ENCODE results near the gene CPLANE1.

CPLANE1 gene

DNA sequence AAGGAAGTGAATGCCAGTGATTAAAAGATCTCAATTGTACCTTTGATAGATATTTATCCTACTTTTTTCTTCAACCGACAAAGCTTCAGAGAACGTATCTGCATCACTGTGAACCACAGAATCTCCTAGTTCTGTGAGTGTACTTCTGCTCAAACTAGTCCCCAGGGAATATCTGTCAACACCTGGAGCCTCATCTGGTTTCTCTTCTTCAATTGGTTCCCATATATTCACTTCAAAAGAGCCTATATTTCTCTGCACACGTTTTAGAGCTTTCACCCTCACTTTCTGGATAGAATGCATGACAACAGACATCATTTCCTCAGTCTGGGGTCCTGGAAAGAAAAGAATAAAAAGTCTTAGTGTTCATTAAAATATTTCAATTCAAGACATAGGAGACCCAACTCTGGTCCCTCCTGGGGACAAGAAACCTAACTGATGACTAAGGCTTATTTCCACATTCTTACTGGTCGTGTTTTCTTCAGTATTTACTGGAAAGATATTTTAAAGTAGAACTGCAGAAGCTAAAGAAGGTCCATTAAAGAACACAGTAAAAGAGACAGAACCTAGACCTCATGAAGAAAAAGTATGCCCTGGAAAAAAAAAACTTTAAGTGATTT is 64.3 kb downstream of the CPLANE1 start:
- Mint-ChIP-seq H3K9me3 (no peaks in the 10 kb centered on the region), H3K27me3 (ENCODE audit: low read depth) (no peaks in the 10 kb centered on the region), H3K4me1 (no peaks in the 10 kb centered on the region), H3K4me3 (no peak overlapping the region), H3K27ac (no peak overlapping the region), H3K36me3 (ENCODE audit: low read depth) (peaks cover 49% of the 10 kb centered on the region)
- TF ChIP-seq, protein P1, sequence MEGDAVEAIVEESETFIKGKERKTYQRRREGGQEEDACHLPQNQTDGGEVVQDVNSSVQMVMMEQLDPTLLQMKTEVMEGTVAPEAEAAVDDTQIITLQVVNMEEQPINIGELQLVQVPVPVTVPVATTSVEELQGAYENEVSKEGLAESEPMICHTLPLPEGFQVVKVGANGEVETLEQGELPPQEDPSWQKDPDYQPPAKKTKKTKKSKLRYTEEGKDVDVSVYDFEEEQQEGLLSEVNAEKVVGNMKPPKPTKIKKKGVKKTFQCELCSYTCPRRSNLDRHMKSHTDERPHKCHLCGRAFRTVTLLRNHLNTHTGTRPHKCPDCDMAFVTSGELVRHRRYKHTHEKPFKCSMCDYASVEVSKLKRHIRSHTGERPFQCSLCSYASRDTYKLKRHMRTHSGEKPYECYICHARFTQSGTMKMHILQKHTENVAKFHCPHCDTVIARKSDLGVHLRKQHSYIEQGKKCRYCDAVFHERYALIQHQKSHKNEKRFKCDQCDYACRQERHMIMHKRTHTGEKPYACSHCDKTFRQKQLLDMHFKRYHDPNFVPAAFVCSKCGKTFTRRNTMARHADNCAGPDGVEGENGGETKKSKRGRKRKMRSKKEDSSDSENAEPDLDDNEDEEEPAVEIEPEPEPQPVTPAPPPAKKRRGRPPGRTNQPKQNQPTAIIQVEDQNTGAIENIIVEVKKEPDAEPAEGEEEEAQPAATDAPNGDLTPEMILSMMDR (IDR thresholded peaks at IDR 0.05; ENCODE audit: unreplicated experiment in 3 of 3), result no peak

DNA sequence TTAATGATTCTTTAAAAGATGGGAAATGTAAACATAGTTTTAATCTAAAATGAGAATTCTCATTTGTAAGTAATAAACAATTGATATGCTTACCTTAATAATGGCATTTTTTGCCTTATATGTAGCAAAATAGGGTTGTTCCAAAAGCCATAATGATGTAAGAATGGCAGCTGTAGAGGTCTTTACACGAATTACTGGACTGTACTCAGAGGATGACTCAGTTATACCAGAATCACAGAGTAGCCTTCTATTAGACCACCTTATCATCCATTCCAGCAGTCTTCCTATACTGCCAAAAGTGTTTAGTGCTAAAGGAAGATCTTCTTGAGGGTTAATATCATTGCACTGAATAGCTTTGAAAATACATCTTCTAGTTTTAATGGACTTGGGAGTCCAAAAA is 66.5 kb downstream of the CPLANE1 start:
- Mint-ChIP-seq H3K9me3 (no peaks in the 10 kb centered on the region), H3K4me3 (no peak overlapping the region), H3K27me3 (ENCODE audit: low read depth) (no peaks in the 10 kb centered on the region), H3K4me1 (no peaks in the 10 kb centered on the region), H3K27ac (no peak overlapping the region), H3K36me3 (ENCODE audit: low read depth) (peaks cover 50% of the 10 kb centered on the region)
- TF ChIP-seq, protein P1 (IDR thresholded peaks at IDR 0.05; ENCODE audit: unreplicated experiment in 3 of 3), result no peak

DNA sequence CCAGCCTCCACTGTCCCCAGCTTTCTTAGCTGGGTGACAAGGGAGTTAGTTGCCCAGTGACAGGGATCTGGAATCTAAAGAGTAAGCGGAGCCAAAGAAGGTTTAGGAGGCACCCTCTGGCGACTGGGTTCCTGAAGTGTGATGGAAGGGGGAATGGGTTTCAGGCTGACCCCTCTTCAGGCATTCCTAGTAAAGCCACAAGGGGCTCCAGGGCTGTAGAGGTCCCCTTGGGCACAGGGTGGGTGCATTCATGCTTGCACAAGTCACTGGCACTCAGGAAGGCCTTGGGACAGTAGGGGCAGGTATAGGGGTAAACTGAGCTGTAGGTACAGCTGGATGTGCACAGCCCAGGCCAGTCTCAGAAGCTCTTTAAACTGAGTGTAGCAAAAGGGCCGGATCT is 74.2 kb downstream of the CPLANE1 start:
- Mint-ChIP-seq H3K9me3 (no peaks in the 10 kb centered on the region), H3K4me3 (no peak overlapping the region), H3K4me1 (no peaks in the 10 kb centered on the region), H3K36me3 (ENCODE audit: low read depth) (peaks cover 61% of the 10 kb centered on the region), H3K27me3 (ENCODE audit: low read depth) (no peaks in the 10 kb centered on the region), H3K27ac (no peak overlapping the region)
- TF ChIP-seq, protein P1 (IDR thresholded peaks at IDR 0.05; ENCODE audit: unreplicated experiment in 3 of 3), result no peak

DNA sequence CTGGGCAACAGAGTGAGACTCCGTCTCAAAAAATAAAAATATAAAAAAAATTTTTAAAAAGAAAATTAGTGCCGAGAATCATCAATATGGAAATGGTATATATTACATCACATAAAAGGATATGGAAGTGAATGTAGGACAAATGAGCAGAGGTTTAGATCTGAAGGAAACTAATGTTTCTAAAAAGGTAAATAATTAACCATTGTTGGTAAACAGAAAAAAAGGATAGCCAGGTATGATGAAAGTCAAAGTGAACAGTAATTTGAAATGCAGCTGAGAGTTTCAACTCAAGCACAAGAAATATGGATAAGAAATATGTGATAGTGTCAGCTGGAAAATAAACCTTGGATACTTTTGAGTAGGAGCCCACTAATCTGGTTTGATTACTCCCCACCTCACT is 76.2 kb downstream of the CPLANE1 start:
- Mint-ChIP-seq H3K9me3 (no peaks in the 10 kb centered on the region), H3K36me3 (ENCODE audit: low read depth) (peaks cover 74% of the 10 kb centered on the region), H3K27me3 (ENCODE audit: low read depth) (no peaks in the 10 kb centered on the region), H3K4me1 (no peaks in the 10 kb centered on the region), H3K27ac (no peak overlapping the region), H3K4me3 (no peak overlapping the region)
- TF ChIP-seq, protein P1 (IDR thresholded peaks at IDR 0.05; ENCODE audit: unreplicated experiment in 3 of 3), result no peak

DNA sequence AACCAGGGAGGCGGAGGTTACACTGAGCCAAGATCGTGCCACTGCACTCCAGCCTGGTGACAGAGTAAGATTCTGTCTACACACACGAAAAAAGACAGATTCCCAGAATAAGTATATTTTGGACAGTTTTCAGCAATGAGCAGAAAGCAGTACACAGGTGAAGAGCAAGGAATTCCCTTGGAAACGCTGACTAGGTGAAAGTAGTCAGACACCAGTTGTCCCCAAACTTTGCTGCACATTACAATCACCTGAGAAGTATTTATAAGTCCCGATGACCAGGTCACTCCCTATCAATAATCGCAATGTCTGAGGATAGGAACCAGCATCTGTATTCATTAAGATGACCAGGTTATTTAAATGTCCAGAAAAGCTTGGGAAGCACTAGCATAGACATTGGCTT is 78.3 kb downstream of the CPLANE1 start:
- Mint-ChIP-seq H3K27ac (no peak overlapping the region), H3K9me3 (no peaks in the 10 kb centered on the region)

DNA sequence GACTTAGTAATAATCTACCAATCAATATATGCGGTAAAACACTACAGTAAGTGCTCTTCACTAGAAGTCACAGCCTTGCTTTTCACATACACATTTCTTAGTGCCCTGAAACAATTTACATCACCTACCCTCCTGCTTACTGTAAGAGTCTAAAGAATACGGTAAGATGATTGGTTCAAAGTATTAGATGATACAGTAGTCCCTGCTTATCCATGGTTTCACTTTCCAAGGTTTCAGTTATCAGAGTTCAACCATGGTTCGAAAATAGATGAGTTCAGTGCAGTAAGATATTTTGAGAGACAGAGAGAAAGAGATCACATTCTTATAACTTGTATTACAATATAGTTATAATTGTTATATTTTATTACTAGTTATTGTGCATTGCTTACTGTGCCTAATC is 83.0 kb downstream of the CPLANE1 start:
- TF ChIP-seq, protein P1 (IDR thresholded peaks at IDR 0.05; ENCODE audit: unreplicated experiment in 3 of 3), result no peak
- no peaks in the 10 kb centered on the region for H3K9me3 Mint-ChIP-seq
- no peak overlapping the region for H3K4me3 Mint-ChIP-seq
- no peak overlapping the region for H3K27ac Mint-ChIP-seq
- H3K27me3 Mint-ChIP-seq (ENCODE audit: low read depth), result no peaks in the 10 kb centered on the region
- no peaks in the 10 kb centered on the region for H3K4me1 Mint-ChIP-seq
- peaks cover 52% of the 10 kb centered on the region for H3K36me3 Mint-ChIP-seq (ENCODE audit: low read depth)

More for the DNA sequence above, 78.3 kb downstream of the CPLANE1 start:
- no peaks in the 10 kb centered on the region for H3K4me1 Mint-ChIP-seq
- TF ChIP-seq, protein P1 (IDR thresholded peaks at IDR 0.05; ENCODE audit: unreplicated experiment in 3 of 3), result no peak
- H3K27me3 Mint-ChIP-seq (ENCODE audit: low read depth), result no peaks in the 10 kb centered on the region
- peaks cover 66% of the 10 kb centered on the region for H3K36me3 Mint-ChIP-seq (ENCODE audit: low read depth)
- H3K4me3 Mint-ChIP-seq, result no peak overlapping the region
